K562 (cell line): ENCODE data around the gene TTC28.

ENCODE experiments used
- CREB1 ChIP-seq, 2 experiments: sonication (generic) in 1 of 2; formaldehyde crosslinking in 1 of 2; IDR thresholded peaks; 2 replicates each; pipeline versions ENCODE4 v1.6.1 to v1.8.0; 2012 to 2022; ENCODE audit warnings: inconsistent platforms in 1 of 2, mild to moderate bottlenecking in 1 of 2, missing genetic modification reagents in 1 of 2, moderate library complexity in 1 of 2
- ESRRA ChIP-seq: fragments of 450-650 bp; IDR thresholded peaks from 2 replicates; pipeline ENCODE4 v1.6.1; 2014; ENCODE audit warnings: low read depth, mild to moderate bottlenecking, moderate library complexity, borderline replicate concordance
- RBM25 ChIP-seq: fragments of 200-400 bp; formaldehyde crosslinking; IDR thresholded peaks from 2 replicates; pipeline ENCODE4 v1.6.1; 2018; ENCODE audit warnings: low read length, low read depth, moderate library complexity; ENCODE audit not compliant: severe bottlenecking
- TF ChIP-seq, protein P1 (sequence below): fragments of 250-450 bp; sonication (Bioruptor Pico); IDR thresholded peaks from 2 replicates; pipeline ENCODE4 v1.8.0; 2021; ENCODE audit warnings: borderline replicate concordance, mild to moderate bottlenecking, moderate library complexity; ENCODE audit not compliant: poor library complexity, severe bottlenecking
- TF ChIP-seq, protein P2 (sequence below), 3 experiments: IDR thresholded peaks in 2 of 3; conservative IDR thresholded peaks in 1 of 3; 2 replicates each; pipeline ENCODE4 v1.5.1; 2011 to 2012; ENCODE audit warnings: low read length in 3 of 3, mild to moderate bottlenecking in 3 of 3, control low read depth in 2 of 3, improper control_type of control experiment in 1 of 3, inconsistent platforms in 1 of 3, low read depth in 1 of 3, mixed read lengths in 1 of 3, moderate library complexity in 1 of 3; ENCODE audit not compliant: insufficient read depth in 2 of 3
- TF ChIP-seq, protein P3 (sequence below): fragments of 150-350 bp; IDR thresholded peaks from 2 replicates; pipeline ENCODE4 v1.6.1; 2014; ENCODE audit warnings: low read depth, mild to moderate bottlenecking, low read length, borderline replicate concordance

DNA sequence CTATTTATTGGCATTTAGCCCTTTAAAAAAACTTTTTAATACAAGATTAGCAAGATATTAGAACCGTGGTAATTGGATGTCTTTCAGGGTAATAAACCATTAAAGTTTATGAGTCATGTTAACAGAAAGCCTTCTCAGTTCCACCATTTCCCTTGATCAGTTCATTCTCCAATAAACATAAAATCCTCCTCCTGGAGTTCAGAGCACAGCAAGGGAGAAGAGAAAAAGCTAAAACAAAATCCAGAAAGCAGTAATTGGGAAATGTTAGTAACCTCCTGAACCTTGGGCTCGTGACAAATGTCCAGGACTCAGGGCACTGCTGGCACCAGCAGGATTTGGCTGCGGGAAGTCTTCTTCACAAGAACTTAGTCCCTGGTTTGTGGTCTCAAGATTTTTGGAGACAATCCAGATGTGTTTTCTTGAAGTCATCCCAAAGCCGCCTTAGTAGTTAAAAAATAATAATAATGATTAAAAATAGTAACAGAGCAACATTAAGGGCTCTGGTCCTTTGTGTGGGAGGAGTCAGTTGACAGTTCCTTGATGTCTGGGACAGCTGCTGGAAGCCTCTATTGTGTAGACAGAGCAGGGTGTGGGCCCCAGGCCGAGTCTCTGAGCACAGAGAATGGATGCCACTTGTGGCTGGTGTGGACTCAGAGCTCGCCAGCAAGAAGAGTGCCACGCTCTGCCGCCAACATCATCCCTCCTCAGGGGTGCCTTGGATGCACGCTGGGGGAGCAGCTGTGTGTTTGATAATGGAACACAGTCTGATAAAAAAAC lies 717.2 kb downstream of the TTC28 start:
- TF ChIP-seq, protein P1, sequence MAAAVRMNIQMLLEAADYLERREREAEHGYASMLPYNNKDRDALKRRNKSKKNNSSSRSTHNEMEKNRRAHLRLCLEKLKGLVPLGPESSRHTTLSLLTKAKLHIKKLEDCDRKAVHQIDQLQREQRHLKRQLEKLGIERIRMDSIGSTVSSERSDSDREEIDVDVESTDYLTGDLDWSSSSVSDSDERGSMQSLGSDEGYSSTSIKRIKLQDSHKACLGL (CRISPR knock-in tag), result no peak
- TF ChIP-seq, protein P2, sequence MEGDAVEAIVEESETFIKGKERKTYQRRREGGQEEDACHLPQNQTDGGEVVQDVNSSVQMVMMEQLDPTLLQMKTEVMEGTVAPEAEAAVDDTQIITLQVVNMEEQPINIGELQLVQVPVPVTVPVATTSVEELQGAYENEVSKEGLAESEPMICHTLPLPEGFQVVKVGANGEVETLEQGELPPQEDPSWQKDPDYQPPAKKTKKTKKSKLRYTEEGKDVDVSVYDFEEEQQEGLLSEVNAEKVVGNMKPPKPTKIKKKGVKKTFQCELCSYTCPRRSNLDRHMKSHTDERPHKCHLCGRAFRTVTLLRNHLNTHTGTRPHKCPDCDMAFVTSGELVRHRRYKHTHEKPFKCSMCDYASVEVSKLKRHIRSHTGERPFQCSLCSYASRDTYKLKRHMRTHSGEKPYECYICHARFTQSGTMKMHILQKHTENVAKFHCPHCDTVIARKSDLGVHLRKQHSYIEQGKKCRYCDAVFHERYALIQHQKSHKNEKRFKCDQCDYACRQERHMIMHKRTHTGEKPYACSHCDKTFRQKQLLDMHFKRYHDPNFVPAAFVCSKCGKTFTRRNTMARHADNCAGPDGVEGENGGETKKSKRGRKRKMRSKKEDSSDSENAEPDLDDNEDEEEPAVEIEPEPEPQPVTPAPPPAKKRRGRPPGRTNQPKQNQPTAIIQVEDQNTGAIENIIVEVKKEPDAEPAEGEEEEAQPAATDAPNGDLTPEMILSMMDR (IDR thresholded peaks at IDR 0.05 in 2 of 3, conservative IDR thresholded peaks at IDR 0.05 in 1 of 3; ENCODE audit: insufficient read depth in 2 of 3, low read depth in 1 of 3, low read length in 3 of 3), result no peak
- TF ChIP-seq, protein P3, sequence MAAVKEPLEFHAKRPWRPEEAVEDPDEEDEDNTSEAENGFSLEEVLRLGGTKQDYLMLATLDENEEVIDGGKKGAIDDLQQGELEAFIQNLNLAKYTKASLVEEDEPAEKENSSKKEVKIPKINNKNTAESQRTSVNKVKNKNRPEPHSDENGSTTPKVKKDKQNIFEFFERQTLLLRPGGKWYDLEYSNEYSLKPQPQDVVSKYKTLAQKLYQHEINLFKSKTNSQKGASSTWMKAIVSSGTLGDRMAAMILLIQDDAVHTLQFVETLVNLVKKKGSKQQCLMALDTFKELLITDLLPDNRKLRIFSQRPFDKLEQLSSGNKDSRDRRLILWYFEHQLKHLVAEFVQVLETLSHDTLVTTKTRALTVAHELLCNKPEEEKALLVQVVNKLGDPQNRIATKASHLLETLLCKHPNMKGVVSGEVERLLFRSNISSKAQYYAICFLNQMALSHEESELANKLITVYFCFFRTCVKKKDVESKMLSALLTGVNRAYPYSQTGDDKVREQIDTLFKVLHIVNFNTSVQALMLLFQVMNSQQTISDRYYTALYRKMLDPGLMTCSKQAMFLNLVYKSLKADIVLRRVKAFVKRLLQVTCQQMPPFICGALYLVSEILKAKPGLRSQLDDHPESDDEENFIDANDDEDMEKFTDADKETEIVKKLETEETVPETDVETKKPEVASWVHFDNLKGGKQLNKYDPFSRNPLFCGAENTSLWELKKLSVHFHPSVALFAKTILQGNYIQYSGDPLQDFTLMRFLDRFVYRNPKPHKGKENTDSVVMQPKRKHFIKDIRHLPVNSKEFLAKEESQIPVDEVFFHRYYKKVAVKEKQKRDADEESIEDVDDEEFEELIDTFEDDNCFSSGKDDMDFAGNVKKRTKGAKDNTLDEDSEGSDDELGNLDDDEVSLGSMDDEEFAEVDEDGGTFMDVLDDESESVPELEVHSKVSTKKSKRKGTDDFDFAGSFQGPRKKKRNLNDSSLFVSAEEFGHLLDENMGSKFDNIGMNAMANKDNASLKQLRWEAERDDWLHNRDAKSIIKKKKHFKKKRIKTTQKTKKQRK, result no peak
- no peak for TF ChIP-seq ESRRA
- no peak for TF ChIP-seq RBM25
- no peak for TF ChIP-seq CREB1 (IDR thresholded peaks at IDR 0.05)
- TF ChIP-seq CREB1 (CRISPR knock-in tag; IDR thresholded peaks at IDR 0.05), result no peak
